Measurements from ENCODE around the gene MCF2L2.

GRCh38 chr3:183313764-183314163 is 114.7 kb downstream of the MCF2L2 start:
- no peak for TF ChIP-seq CTCF (IDR thresholded peaks at IDR 0.05)
- TF ChIP-seq POLR2A (IDR thresholded peaks at IDR 0.05): no peak
